ENCODE data around the gene ADAMTS12. TPM values are rescaled to one million over a fixed set of nuclear protein-coding genes. Genes with fewer than 3 reads are reported as not detected.

Gene ADAMTS12
- total RNA-seq, 1 donor from 2014 or later: 2.3 TPM

- peak; percentile 21 for DNase-seq (ENCODE audit: low read depth)
Observed at GRCh38 chr5:33479311-33479710, 412.5 kb downstream of the ADAMTS12 start.

DNA sequence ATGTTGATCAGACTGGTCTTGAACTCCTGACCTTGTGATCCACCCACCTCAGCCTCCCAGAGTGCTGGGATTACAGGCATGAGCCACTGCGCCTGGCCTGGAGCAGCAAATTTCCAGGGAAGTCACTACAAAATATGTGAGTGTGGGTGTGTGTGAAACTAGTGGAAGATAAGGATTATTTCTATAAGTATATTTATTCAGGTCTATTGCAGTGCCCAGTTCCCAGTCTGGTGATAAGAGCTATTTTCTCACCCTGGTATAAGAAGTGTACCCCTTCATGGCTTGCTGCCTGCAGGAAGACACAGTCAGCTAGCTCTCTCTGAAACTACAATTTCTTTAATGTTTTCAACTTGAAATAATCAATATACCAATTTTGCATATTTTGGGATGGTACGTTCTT is 414.0 kb downstream of the ADAMTS12 start:
- no peak for DNase-seq (ENCODE audit: low read depth)

DNA sequence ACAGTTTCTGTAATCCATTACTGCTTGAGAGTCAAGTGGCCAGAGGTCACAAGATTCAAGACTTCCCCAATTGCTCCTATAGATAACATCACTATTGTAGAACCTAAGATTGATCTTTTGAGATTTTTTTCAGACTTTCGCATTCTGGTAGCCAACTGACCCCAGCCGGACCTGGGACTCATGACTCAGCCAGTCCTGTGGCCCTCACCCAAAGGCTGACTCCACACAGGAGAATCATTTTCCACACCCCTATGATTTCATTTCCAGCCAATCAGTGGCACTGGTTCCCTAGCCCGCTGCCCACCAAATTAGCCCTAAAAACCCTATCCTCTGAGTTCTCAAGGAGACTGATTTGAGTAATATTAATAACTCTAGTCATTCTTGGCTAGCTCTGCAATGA is 414.8 kb downstream of the ADAMTS12 start:
- DNase-seq (ENCODE audit: low read depth): no peak

GRCh38 chr5:33475706-33476105 is 416.1 kb downstream of the ADAMTS12 start:
- no peak for DNase-seq (ENCODE audit: low read depth)

- no peak for DNase-seq (ENCODE audit: low read depth)
Observed at GRCh38 chr5:33474931-33475499, 416.8 kb downstream of the ADAMTS12 start.

DNA sequence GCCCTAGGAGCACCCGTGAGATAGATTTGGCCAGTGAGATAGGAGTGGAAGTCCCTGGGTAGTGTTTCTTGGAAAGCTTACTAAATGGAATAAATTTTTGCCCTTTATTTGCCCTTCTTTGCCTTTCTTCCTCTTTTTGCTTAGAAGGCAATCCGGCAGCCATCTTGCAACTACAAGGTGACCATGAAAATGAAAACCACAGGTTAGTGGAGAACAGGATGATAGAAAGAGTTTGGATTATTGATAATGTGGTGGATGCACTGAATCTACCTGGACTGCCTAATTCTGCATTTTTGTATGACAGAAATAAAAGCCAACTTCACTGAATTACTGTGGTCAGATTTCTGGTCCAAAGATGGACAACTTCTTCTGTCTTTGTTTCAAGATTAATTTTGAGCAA is 417.8 kb downstream of the ADAMTS12 start:
- no peak for DNase-seq (ENCODE audit: low read depth)

Other genes with a start within 250 kb of the ADAMTS12 start
- gene RXFP3, start 44.4 kb upstream of the ADAMTS12 start, total RNA-seq: 0.17 TPM in 1 of 2 replicates, not detected in the other
- gene SLC45A2, start 92.7 kb upstream of the ADAMTS12 start, total RNA-seq: not detected in 2 replicates
- gene AMACR, start 116.1 kb upstream of the ADAMTS12 start, total RNA-seq: 15.1 and 33.6 TPM in 2 replicates
- gene C1QTNF3, start 151.2 kb upstream of the ADAMTS12 start, total RNA-seq: 3.1 TPM in 1 of 2 replicates, not detected in the other